PFSK-1 (cell line): ENCODE measurements around the gene FOXN3.

Source experiments
- POLR2AphosphoS5 ChIP-seq: IDR thresholded peaks from 2 replicates; pipeline ENCODE4 v1.6.1; 2012; ENCODE audit warnings: low read depth, mild to moderate bottlenecking, control low read depth, low read length, moderate library complexity
- REST ChIP-seq, 2 experiments: IDR thresholded peaks; 2 replicates each; pipeline versions ENCODE4 v1.6.1 to v1.8.0; 2011 to 2012; ENCODE audit warnings: low read depth in 2 of 2, low read length in 2 of 2, control low read depth in 1 of 2, inconsistent platforms in 1 of 2, mild to moderate bottlenecking in 1 of 2, moderate library complexity in 1 of 2; ENCODE audit not compliant: insufficient read depth in 1 of 2
- TAF1 ChIP-seq: IDR thresholded peaks from 2 replicates; pipeline ENCODE4 v1.6.1; 2012; ENCODE audit warnings: low read length, control low read depth, borderline replicate concordance; ENCODE audit not compliant: insufficient read depth

- no peak for TF ChIP-seq TAF1
- TF ChIP-seq POLR2AphosphoS5: no peak
- TF ChIP-seq REST (IDR thresholded peaks at IDR 0.05; ENCODE audit: insufficient read depth in 1 of 2, low read depth in 2 of 2, low read length in 2 of 2): no peak
These were observed 56.8 kb downstream of the FOXN3 start for GRCh38 chr14:89360277-89360676.
